ENCODE results near the gene NGB. TPM values are rescaled to one million over a fixed set of nuclear protein-coding genes. Genes with fewer than 3 reads are reported as not detected.

NGB gene
- total and polyA plus RNA-seq, 9 of the 15 experiments (the other 6 are each of a cell fraction or from before 2014, with no cell fraction given), result not detected

- BruUV-seq (replicated peaks), result no TSS peak
- H3K4me3 ChIP-seq, result no peak overlapping the region
- in situ Hi-C loops (cut with MboI), result no loop called here
Observed at GRCh38 chr14:77278461-77279230, 7.6 kb upstream of the NGB start.

More at GRCh38 chr14:77278461-77279230, 7.6 kb upstream of the NGB start:
- FAIRE-seq (no peak), ATAC-seq (peak; percentile 58; the same call in 2 of the 3 replicates), DNase-seq (ENCODE audit: extremely low read depth in 1 of 4, low spot score in 3 of 4) (no peak)
- ChIA-PET CTCF (ENCODE audit: low intra/inter-chr PET ratio) (no interaction called here), POLR2A (interaction anchor here (0.6 kb wide), 1 partner anchor 10 kb away, joined by 3 read pairs; no protein-coding TSS in a partner anchor)
- H3K4me2 ChIP-seq (ENCODE audit: insufficient read depth, low read length), result no peak overlapping the region
- 77% methylated on average over 6 of the region's 14 CpGs for WGBS (ENCODE audit: insufficient coverage, low coverage, missing lambda C conversion rate)
- H3K79me2 ChIP-seq (ENCODE audit: control insufficient read depth, insufficient read depth, low read length), result no peaks in the 10 kb centered on the region
- no peaks in the 10 kb centered on the region for H3K9me1 ChIP-seq (ENCODE audit: control insufficient read depth, insufficient read depth, low read length)
- H3K9me3 ChIP-seq (replicated peaks; ENCODE audit: control insufficient read depth, insufficient read depth, low read depth, low read length), result no peaks in the 10 kb centered on the region
- H3K4me1 ChIP-seq (replicated peaks in 1 of 2; ENCODE audit: control insufficient read depth in 2 of 2, insufficient read depth in 2 of 2, low read length in 2 of 2), result no peaks in the 10 kb centered on the region; a peak in 1 of 5 replicates
- intact Hi-C loops (cut with micrococcal nuclease), result no loop called here
- H3K9ac ChIP-seq (ENCODE audit: insufficient read depth in 1 of 2, low read depth in 2 of 2, low read length in 2 of 2), result no peak overlapping the region
- no peak overlapping the region for H3K27ac ChIP-seq (ENCODE audit: extremely low read depth, low read depth, low read length)
- TF ChIP-seq CTCF (IDR thresholded peaks at IDR 0.05 in 2 of 3, conservative IDR thresholded peaks at IDR 0.05 in 1 of 3; ENCODE audit: insufficient read depth in 2 of 3, low read depth in 1 of 3, low read length in 3 of 3), result peak in 2 of 3 experiments; percentile 9 to 34; a peak in 1 of 6 replicates
- TF ChIP-seq ZNF24 (IDR thresholded peaks at IDR 0.05), result no peak
- no peak overlapping the region for H2AFZ ChIP-seq (ENCODE audit: low read depth, low read length)
- no peaks in the 10 kb centered on the region for H4K20me1 ChIP-seq (replicated peaks; ENCODE audit: control insufficient read depth, insufficient read depth, low read length)
- peaks cover 6% of the 10 kb centered on the region; the same call in 2 of the 3 replicates for H3K36me3 ChIP-seq (ENCODE audit: control insufficient read depth, insufficient read depth, low read length)
- no peaks in the 10 kb centered on the region for H3K27me3 ChIP-seq (ENCODE audit: control insufficient read depth in 2 of 2, insufficient read depth in 2 of 2, low read length in 2 of 2)
